ENCODE measurements around the gene CCDC92. TPM values are rescaled to one million over a fixed set of nuclear protein-coding genes. Genes with fewer than 3 reads are reported as not detected.

Gene CCDC92
- polyA plus RNA-seq, 2 of the 4 experiments (the other 2 are of a cell fraction), result 27.2 to 27.5 TPM

GRCh38 chr12:124008595-124008994, 36.0 kb upstream of the CCDC92 start:
- no peak for DNase-seq (ENCODE audit: low read depth in 1 of 2, low spot score in 1 of 2)
- TF ChIP-seq BHLHE40 (IDR thresholded peaks at IDR 0.05; ENCODE audit: low read depth, low read length), result no peak
- TF ChIP-seq FOSL2 (IDR thresholded peaks at IDR 0.05), result no peak
- no peak for TF ChIP-seq FOSL2 (CRISPR knock-in tag; IDR thresholded peaks at IDR 0.05)
- H3K4me3 ChIP-seq, result no peak overlapping the region
- no peak for ATAC-seq
- H3K4me1 ChIP-seq, result no peaks in the 10 kb centered on the region
- ChIA-PET CTCF (interaction anchor here (1.5 kb wide), 1 partner anchor 25 kb away, joined by 4 read pairs; no protein-coding TSS in a partner anchor), POLR2A (no interaction called here)
- no peaks in the 10 kb centered on the region for H3K9me3 ChIP-seq
- FAIRE-seq, result no peak
- 97% methylated on average over 3 of the region's 3 CpGs for WGBS (ENCODE audit: missing lambda C conversion rate)
- H3K27ac ChIP-seq, result no peak overlapping the region
- H3K4me2 ChIP-seq, result no peak overlapping the region

- ChIA-PET CTCF (interaction anchor here (1.5 kb wide), 1 partner anchor 24 kb away, joined by 4 read pairs; no protein-coding TSS in a partner anchor), POLR2A (no interaction called here)
- DNase-seq (ENCODE audit: low read depth in 1 of 2, low spot score in 1 of 2) (no peak), ATAC-seq (no peak), FAIRE-seq (no peak)
- H3K4me3 ChIP-seq, result no peak overlapping the region
- 81% methylated on average over 9 of the region's 9 CpGs for WGBS (ENCODE audit: missing lambda C conversion rate)
- no peaks in the 10 kb centered on the region for H3K9me3 ChIP-seq
- H3K4me2 ChIP-seq, result no peak overlapping the region
- TF ChIP-seq NPAS2 (CRISPR knock-in tag; IDR thresholded peaks at IDR 0.05; ENCODE audit: borderline replicate concordance), result no peak
- no peak for TF ChIP-seq EHMT2 (IDR thresholded peaks at IDR 0.05; ENCODE audit: low read depth)
- no peak for TF ChIP-seq ELK1 (IDR thresholded peaks at IDR 0.05; ENCODE audit: low read depth, low read length)
- H3K4me1 ChIP-seq, result no peaks in the 10 kb centered on the region
- no peak overlapping the region for H3K27ac ChIP-seq
These were observed 35.4 kb upstream of the CCDC92 start for GRCh38 chr12:124007826-124008570.

GRCh38 chr12:124006846-124007713, 34.4 kb upstream of the CCDC92 start:
- TF ChIP-seq JUN (IDR thresholded peaks at IDR 0.05), result no peak
- TF ChIP-seq EHMT2 (IDR thresholded peaks at IDR 0.05; ENCODE audit: low read depth), result no peak
- no peak for TF ChIP-seq MAZ (IDR thresholded peaks at IDR 0.05; ENCODE audit: borderline replicate concordance, low read depth, low read length)
- no peak for TF ChIP-seq PBX3 (IDR thresholded peaks at IDR 0.05)
- no peak overlapping the region for H3K27ac ChIP-seq
- no peak overlapping the region for H3K4me3 ChIP-seq
- DNase-seq (ENCODE audit: low read depth in 1 of 2, low spot score in 1 of 2) (no peak), FAIRE-seq (no peak), ATAC-seq (no peak)
- POLR2A ChIA-PET, result no interaction called here
- whole genome bisulfite sequencing (ENCODE audit: missing lambda C conversion rate), result 90% methylated on average over 14 of the region's 14 CpGs
- no peak overlapping the region for H3K4me2 ChIP-seq
- no peaks in the 10 kb centered on the region for H3K4me1 ChIP-seq
- no peaks in the 10 kb centered on the region for H3K9me3 ChIP-seq
- CTCF ChIA-PET, result interaction anchor here (1.3 to 1.5 kb wide), 2 partner anchors 13 to 23 kb away, joined by 3 to 4 read pairs; no protein-coding TSS in a partner anchor

- H3K4me3 ChIP-seq, result no peak overlapping the region
- TF ChIP-seq CBX8 (IDR thresholded peaks at IDR 0.05) (no peak), RCOR1 (IDR thresholded peaks at IDR 0.05; ENCODE audit: low read depth, low read length) (no peak), SMC3 (IDR thresholded peaks at IDR 0.05) (no peak)
- ATAC-seq, result no peak
- no peak for DNase-seq (ENCODE audit: low read depth in 1 of 2, low spot score in 1 of 2)
- POLR2A ChIA-PET, result no interaction called here
- 93% methylated on average over 11 of the region's 11 CpGs for WGBS (ENCODE audit: missing lambda C conversion rate)
- no peak overlapping the region for H3K4me2 ChIP-seq
- no peak for FAIRE-seq
- H3K9me3 ChIP-seq, result no peaks in the 10 kb centered on the region
- no peak overlapping the region for H3K27ac ChIP-seq
- CTCF ChIA-PET, result interaction anchor here (0.6 to 1.3 kb wide), 3 partner anchors 12 to 258 kb away, joined by 3 to 6 read pairs (median 3); no protein-coding TSS in a partner anchor
- H3K4me1 ChIP-seq, result no peaks in the 10 kb centered on the region
These were observed 33.6 kb upstream of the CCDC92 start for GRCh38 chr12:124006085-124006845.

All from A549 (cell line).